DOHH2 (cell line): Measurements from ENCODE around the gene UVRAG.

ENCODE experiments used
- CTCF ChIP-seq: fragments of 200-600 bp; sonication (generic); IDR thresholded peaks from one replicate; pipeline ENCODE4 v1.5.1; 2014; ENCODE audit warnings: antibody characterized with exemption, mild to moderate bottlenecking, low read depth, low read length; ENCODE audit not compliant: poor library complexity, severe bottlenecking
- EZH2phosphoT487 ChIP-seq: fragments of 200-600 bp; sonication (generic); IDR thresholded peaks from 2 replicates; pipeline ENCODE4 v1.6.1; 2017; ENCODE audit warnings: borderline replicate concordance, mild to moderate bottlenecking, antibody characterized with exemption, low read length, moderate library complexity, mixed read lengths

- TF ChIP-seq CTCF (no peak), EZH2phosphoT487 (no peak)
Measured at GRCh38 chr11:76143274-76143673, 328.3 kb downstream of the UVRAG start.
